HEK293 (cell line): ENCODE data around the gene ZNF611.
"Not testable (repeated sequence)": the region's sequence is repeated elsewhere in the genome, so short reads cannot be mapped to it uniquely, and the experiment has no call there.

Experiments used
- CTCF ChIA-PET: fragments of 350-600 bp; formaldehyde crosslinking; extraction: SDS; loops from one replicate; lab custom pipeline; 2021; ENCODE audit warnings: antibody characterized with exemption; lab: Yijun Ruan, JAX
- POLR2A ChIA-PET: fragments of 300-600 bp; formaldehyde crosslinking; extraction: SDS; loops from one replicate; lab custom pipeline; 2020; ENCODE audit warnings: antibody characterized with exemption, inconsistent platforms; lab: Yijun Ruan, JAX
- H3K27ac ChIP-seq: fragments of 200-500 bp; sonication (Bioruptor generic); 2 replicates; pipeline ENCODE4 v1.5.1; 2014; ENCODE audit warnings: low read depth, low read length, control low read depth, inconsistent platforms; ENCODE audit errors: extremely low read depth
- H3K36me3 ChIP-seq, 2 experiments: fragments of 200-500 bp in 1 of 2; sonication (Bioruptor generic) in 1 of 2; 1 replicate in 1 of 2; 2 replicates in 1 of 2; pipeline ENCODE4 v1.5.1; 2014 to 2017; ENCODE audit warnings: inconsistent platforms in 2 of 2, low read length in 2 of 2; ENCODE audit not compliant: control insufficient read depth in 2 of 2, insufficient read depth in 1 of 2
- H3K4me1 ChIP-seq: fragments of 200-500 bp; sonication (Bioruptor generic); 2 replicates; pipeline ENCODE4 v1.5.1; 2014; ENCODE audit warnings: mild to moderate bottlenecking, low read length, inconsistent platforms; ENCODE audit not compliant: control insufficient read depth, insufficient read depth
- H3K4me3 ChIP-seq: 2 replicates; pipeline ENCODE4 v1.5.1; 2011; ENCODE audit warnings: low read depth, mild to moderate bottlenecking, control low read depth, low read length, moderate library complexity
- H3K9me3 ChIP-seq: fragments of 200-500 bp; sonication (Bioruptor generic); 2 replicates; pipeline ENCODE4 v1.5.1; 2014; ENCODE audit warnings: low read depth, low read length, inconsistent platforms; ENCODE audit not compliant: control insufficient read depth, insufficient read depth
- ATF2 ChIP-seq: fragments of 450-650 bp; formaldehyde crosslinking; IDR thresholded peaks from 2 replicates; pipeline ENCODE4 v1.5.1; 2016; ENCODE audit warnings: missing biosample characterization, missing genetic modification characterization, low read depth
- BCL11B ChIP-seq: fragments of 450-650 bp; formaldehyde crosslinking; IDR thresholded peaks from 2 replicates; pipeline ENCODE4 v1.5.1; 2016; ENCODE audit warnings: low read depth, missing biosample characterization, missing genetic modification characterization
- MEIS1 ChIP-seq: sonication (generic); formaldehyde crosslinking; IDR thresholded peaks from 2 replicates; pipeline ENCODE4 v1.8.1; 2022; ENCODE audit warnings: missing genetic modification reagents, mild to moderate bottlenecking, borderline replicate concordance
- MYNN ChIP-seq: fragments of 450-650 bp; formaldehyde crosslinking; IDR thresholded peaks from 2 replicates; pipeline ENCODE4 v1.5.1; 2016; ENCODE audit warnings: missing biosample characterization, missing genetic modification characterization, borderline replicate concordance
- OVOL3 ChIP-seq: fragments of 450-650 bp; formaldehyde crosslinking; IDR thresholded peaks from 2 replicates; pipeline ENCODE4 v1.5.1; 2016; ENCODE audit warnings: missing biosample characterization, missing genetic modification characterization
- SP2 ChIP-seq: fragments of 450-650 bp; formaldehyde crosslinking; IDR thresholded peaks from 2 replicates; pipeline ENCODE4 v1.5.1; 2016; ENCODE audit warnings: missing biosample characterization, missing genetic modification characterization
- TRIM28 ChIP-seq: IDR thresholded peaks from 2 replicates; pipeline ENCODE4 v1.6.1; 2011; ENCODE audit warnings: low read length, control low read depth, borderline replicate concordance
- YY2 ChIP-seq: fragments of 450-650 bp; formaldehyde crosslinking; IDR thresholded peaks from 2 replicates; pipeline ENCODE4 v1.5.1; 2016; ENCODE audit warnings: missing biosample characterization, missing genetic modification characterization
- ZBTB49 ChIP-seq: fragments of 450-650 bp; formaldehyde crosslinking; IDR thresholded peaks from 2 replicates; pipeline ENCODE4 v1.5.1; 2016; ENCODE audit warnings: missing biosample characterization, missing genetic modification characterization, low read depth
- ZFP41 ChIP-seq: fragments of 450-650 bp; formaldehyde crosslinking; IDR thresholded peaks from 2 replicates; pipeline ENCODE4 v1.5.1; 2016; ENCODE audit warnings: missing biosample characterization, missing genetic modification characterization, borderline replicate concordance
- ZFP69B ChIP-seq: fragments of 450-650 bp; formaldehyde crosslinking; IDR thresholded peaks from 2 replicates; pipeline ENCODE4 v1.5.1; 2016; ENCODE audit warnings: missing biosample characterization, missing genetic modification characterization
- ZNF10 ChIP-seq: fragments of 450-650 bp; formaldehyde crosslinking; IDR thresholded peaks from 2 replicates; pipeline ENCODE4 v1.5.1; 2017; ENCODE audit warnings: missing biosample characterization, missing genetic modification characterization
- ZNF140 ChIP-seq: fragments of 450-650 bp; formaldehyde crosslinking; IDR thresholded peaks from 2 replicates; pipeline ENCODE4 v1.5.1; 2016; ENCODE audit warnings: missing biosample characterization, missing genetic modification characterization
- ZNF169 ChIP-seq: fragments of 450-650 bp; formaldehyde crosslinking; IDR thresholded peaks from 2 replicates; pipeline ENCODE4 v1.5.1; 2016; ENCODE audit warnings: missing biosample characterization, missing genetic modification characterization
- ZNF175 ChIP-seq: fragments of 450-650 bp; formaldehyde crosslinking; IDR thresholded peaks from 2 replicates; pipeline ENCODE4 v1.5.1; 2016; ENCODE audit warnings: missing biosample characterization, missing genetic modification characterization
- ZNF311 ChIP-seq: fragments of 450-650 bp; formaldehyde crosslinking; IDR thresholded peaks from 2 replicates; pipeline ENCODE4 v1.5.1; 2017; ENCODE audit warnings: missing biosample characterization, missing genetic modification characterization, borderline replicate concordance
- ZNF473 ChIP-seq: fragments of 450-650 bp; formaldehyde crosslinking; IDR thresholded peaks from 2 replicates; pipeline ENCODE4 v1.5.1; 2017; ENCODE audit warnings: missing biosample characterization, missing genetic modification characterization
- ZNF621 ChIP-seq: fragments of 450-650 bp; formaldehyde crosslinking; IDR thresholded peaks from 2 replicates; pipeline ENCODE4 v1.5.1; 2017; ENCODE audit warnings: missing biosample characterization, missing genetic modification characterization
- ZNF624 ChIP-seq: fragments of 450-650 bp; formaldehyde crosslinking; IDR thresholded peaks from 2 replicates; pipeline ENCODE4 v1.5.1; 2017; ENCODE audit warnings: missing biosample characterization, missing genetic modification characterization
- ZNF837 ChIP-seq: fragments of 450-650 bp; formaldehyde crosslinking; IDR thresholded peaks from 2 replicates; pipeline ENCODE4 v1.5.1; 2016; ENCODE audit warnings: missing biosample characterization, missing genetic modification characterization

The ZNF611 gene

GRCh38 chr19:52700673-52701072, 34.2 kb downstream of the ZNF611 start:
- no peaks in the 10 kb centered on the region for H3K9me3 ChIP-seq
- H3K4me3 ChIP-seq = no peak overlapping the region
- H3K4me1 ChIP-seq = no peaks in the 10 kb centered on the region
- ChIA-PET CTCF (no interaction called here), POLR2A (no interaction called here)
- TF ChIP-seq ZFP69B (tag by site-specific recombination) (no peak), ZNF624 (no peak), YY2 (tag by site-specific recombination) (no peak), OVOL3 (tag by site-specific recombination) (no peak), ZNF473 (no peak), BCL11B (tag by site-specific recombination) (no peak), ZNF621 (no peak), TRIM28 (no peak), ZNF837 (tag by site-specific recombination) (no peak), MYNN (tag by site-specific recombination) (no peak), ZFP41 (tag by site-specific recombination) (no peak)
- H3K36me3 ChIP-seq = peaks cover 0 to 9% of the 10 kb centered on the region in 2 experiments; a peak in 1 of 3 replicates
- H3K27ac ChIP-seq = no peak overlapping the region

GRCh38 chr19:52699555-52699954, 35.3 kb downstream of the ZNF611 start:
- H3K4me1 ChIP-seq, H3K9me3 ChIP-seq, POLR2A ChIA-PET, H3K36me3 ChIP-seq, H3K4me3 ChIP-seq, H3K27ac ChIP-seq: not testable (repeated sequence)
- CTCF ChIA-PET = interaction anchor here (0.6 kb wide), 1 partner anchor 16 kb away, joined by 3 read pairs; no protein-coding TSS in a partner anchor

- ChIA-PET POLR2A (no interaction called here), CTCF (no interaction called here)
- TF ChIP-seq ZNF175 (tag by site-specific recombination) = no peak
- TF ChIP-seq ZBTB49 (tag by site-specific recombination) = no peak
- TF ChIP-seq SP2 (tag by site-specific recombination) = no peak
- no peak for TF ChIP-seq ZNF140 (tag by site-specific recombination)
- no peak for TF ChIP-seq ZNF311 (tag by site-specific recombination)
- TF ChIP-seq MEIS1 (CRISPR knock-in tag) = no peak
- TF ChIP-seq ATF2 (tag by site-specific recombination) = no peak
- TF ChIP-seq ZNF10 (tag by site-specific recombination) = no peak
- TF ChIP-seq ZNF169 (tag by site-specific recombination) = no peak
- H3K4me3 ChIP-seq = no peak overlapping the region
- H3K27ac ChIP-seq = no peak overlapping the region
- H3K9me3 ChIP-seq = no peaks in the 10 kb centered on the region
- no peaks in the 10 kb centered on the region for H3K4me1 ChIP-seq
- H3K36me3 ChIP-seq = no peaks in the 10 kb centered on the region
Observed at GRCh38 chr19:52695996-52696395, 38.8 kb downstream of the ZNF611 start.
